Peyer's patch (tissue), 4 donors: ENCODE results near the gene NKIRAS2.

ENCODE experiments used
- CTCF ChIP-seq, 6 experiments: fragments of 450-650 bp in 4 of 6; fragments of 200-600 bp in 2 of 6; sonication (generic) in 1 of 6; IDR thresholded peaks; one replicate each; pipeline ENCODE4 v1.5.1; 2017 to 2019; ENCODE audit warnings: antibody characterized with exemption in 6 of 6, mild to moderate bottlenecking in 3 of 6, moderate library complexity in 1 of 6
- POLR2A ChIP-seq, 2 donors: fragments of 450-650 bp; IDR thresholded peaks; one replicate each; pipeline ENCODE4 v1.5.1; 2017; ENCODE audit warnings: antibody characterized with exemption in 2 of 2, mild to moderate bottlenecking in 2 of 2, moderate library complexity in 2 of 2

- no peak for TF ChIP-seq POLR2A (IDR thresholded peaks at IDR 0.05)
- TF ChIP-seq CTCF (IDR thresholded peaks at IDR 0.05) = no peak
Measured at GRCh38 chr17:42047343-42047742, 27.5 kb downstream of the NKIRAS2 start.
